ENCODE measurements around the gene RAB3IL1.
A peak's percentile ranks its signal among the peaks of the same experiment; 100 is the strongest.
"Not testable (repeated sequence)": the region's sequence is repeated elsewhere in the genome, so short reads cannot be mapped to it uniquely, and the experiment has no call there.

Gene RAB3IL1

DNA sequence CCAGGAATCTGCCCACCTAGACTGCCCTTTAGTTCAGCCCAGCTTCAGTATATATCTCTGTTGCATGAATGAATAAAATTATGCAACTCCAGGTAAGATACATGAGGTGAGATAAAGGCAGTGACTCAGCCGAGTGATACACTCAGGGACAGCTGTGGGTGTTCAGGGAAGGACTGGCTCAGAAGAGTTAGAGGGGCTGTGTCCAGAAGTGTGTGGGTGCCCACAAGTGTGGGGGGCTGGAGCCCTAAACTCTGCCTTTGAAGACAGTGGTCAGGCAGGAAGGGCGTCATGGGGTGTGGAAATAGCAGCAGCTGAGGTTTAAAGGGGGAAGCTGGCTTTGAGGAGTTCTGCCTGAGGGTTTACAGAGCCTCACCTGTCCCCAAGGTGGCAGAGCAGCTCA is 41.7 kb upstream of the RAB3IL1 start:
- no peak for DNase-seq (ENCODE audit: low read depth)

GRCh38 chr11:61958590-61958989 is 41.2 kb upstream of the RAB3IL1 start:
- H3K4me3 ChIP-seq (ENCODE audit: low read length): no peak overlapping the region
- DNase-seq (ENCODE audit: low read depth): no peak
- H3K9me3 ChIP-seq (ENCODE audit: control insufficient read depth, low read length): no peaks in the 10 kb centered on the region
- no peaks in the 10 kb centered on the region for H3K27me3 ChIP-seq (replicated peaks; ENCODE audit: control insufficient read depth, insufficient read depth, low read length)
- peaks cover 34% of the 10 kb centered on the region for H3K36me3 ChIP-seq (ENCODE audit: control insufficient read depth, insufficient read depth, low read length, severe bottlenecking)
- peaks cover 55% of the 10 kb centered on the region for H3K4me1 ChIP-seq (ENCODE audit: control insufficient read depth, insufficient read depth, low read length)
- H3K9ac ChIP-seq (ENCODE audit: low read length): no peak overlapping the region

More for the DNA sequence above, 41.7 kb upstream of the RAB3IL1 start:
- no peaks in the 10 kb centered on the region for H3K9me3 ChIP-seq (ENCODE audit: control insufficient read depth, low read length)
- peaks cover 39% of the 10 kb centered on the region for H3K36me3 ChIP-seq (ENCODE audit: control insufficient read depth, insufficient read depth, low read length, severe bottlenecking)
- no peaks in the 10 kb centered on the region for H3K27me3 ChIP-seq (replicated peaks; ENCODE audit: control insufficient read depth, insufficient read depth, low read length)
- no peak overlapping the region for H3K9ac ChIP-seq (ENCODE audit: low read length)
- peaks cover 58% of the 10 kb centered on the region for H3K4me1 ChIP-seq (ENCODE audit: control insufficient read depth, insufficient read depth, low read length)
- H3K4me3 ChIP-seq (ENCODE audit: low read length): no peak overlapping the region

DNA sequence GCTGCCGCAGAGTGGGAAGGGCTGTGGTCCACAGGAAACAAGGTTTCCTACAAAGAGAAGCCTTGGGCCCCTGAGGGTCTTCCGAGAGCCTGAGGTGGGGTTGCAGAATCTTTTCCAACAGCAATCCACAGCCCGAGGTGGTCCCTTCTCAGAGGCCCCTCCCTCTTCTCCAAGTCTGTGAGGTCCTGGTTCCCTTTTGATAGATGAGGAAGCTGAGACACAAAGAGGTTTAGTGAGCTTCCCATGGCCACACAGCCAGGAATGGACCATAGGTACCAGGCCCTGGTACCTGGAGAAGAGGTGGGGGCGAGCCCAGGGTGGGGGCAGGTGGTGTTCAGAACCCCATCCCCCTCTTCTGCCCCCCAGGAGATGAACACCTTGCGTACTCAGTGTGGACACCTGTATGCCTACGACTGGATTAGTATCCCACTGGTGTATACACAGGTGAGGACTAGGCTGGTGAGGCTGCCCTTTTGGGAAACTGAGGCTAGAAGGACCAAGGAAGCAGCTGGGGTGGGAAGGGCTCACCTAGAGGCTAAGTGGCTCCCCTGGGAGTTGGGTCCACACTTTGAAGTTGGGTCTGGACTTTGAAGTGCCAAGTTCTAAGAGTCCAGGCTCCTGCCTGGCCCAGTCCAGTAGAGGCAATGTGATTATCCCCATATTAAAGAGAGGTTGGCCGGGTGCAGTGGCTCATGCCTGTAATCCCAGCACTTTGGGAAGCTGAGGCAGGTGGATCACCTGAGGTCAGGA is 39.8 kb upstream of the RAB3IL1 start:
- peaks cover 41% of the 10 kb centered on the region for H3K4me1 ChIP-seq (ENCODE audit: control insufficient read depth, insufficient read depth, low read length)
- H3K9ac ChIP-seq (ENCODE audit: low read length): no peak overlapping the region
- no peaks in the 10 kb centered on the region for H3K27me3 ChIP-seq (replicated peaks; ENCODE audit: control insufficient read depth, insufficient read depth, low read length)
- peaks cover 30% of the 10 kb centered on the region for H3K36me3 ChIP-seq (ENCODE audit: control insufficient read depth, insufficient read depth, low read length, severe bottlenecking)
- peak overlapping the region; percentile 83 for H3K4me3 ChIP-seq (ENCODE audit: low read length)
- DNase-seq (ENCODE audit: low read depth): no peak
- no peaks in the 10 kb centered on the region for H3K9me3 ChIP-seq (ENCODE audit: control insufficient read depth, low read length)

DNA sequence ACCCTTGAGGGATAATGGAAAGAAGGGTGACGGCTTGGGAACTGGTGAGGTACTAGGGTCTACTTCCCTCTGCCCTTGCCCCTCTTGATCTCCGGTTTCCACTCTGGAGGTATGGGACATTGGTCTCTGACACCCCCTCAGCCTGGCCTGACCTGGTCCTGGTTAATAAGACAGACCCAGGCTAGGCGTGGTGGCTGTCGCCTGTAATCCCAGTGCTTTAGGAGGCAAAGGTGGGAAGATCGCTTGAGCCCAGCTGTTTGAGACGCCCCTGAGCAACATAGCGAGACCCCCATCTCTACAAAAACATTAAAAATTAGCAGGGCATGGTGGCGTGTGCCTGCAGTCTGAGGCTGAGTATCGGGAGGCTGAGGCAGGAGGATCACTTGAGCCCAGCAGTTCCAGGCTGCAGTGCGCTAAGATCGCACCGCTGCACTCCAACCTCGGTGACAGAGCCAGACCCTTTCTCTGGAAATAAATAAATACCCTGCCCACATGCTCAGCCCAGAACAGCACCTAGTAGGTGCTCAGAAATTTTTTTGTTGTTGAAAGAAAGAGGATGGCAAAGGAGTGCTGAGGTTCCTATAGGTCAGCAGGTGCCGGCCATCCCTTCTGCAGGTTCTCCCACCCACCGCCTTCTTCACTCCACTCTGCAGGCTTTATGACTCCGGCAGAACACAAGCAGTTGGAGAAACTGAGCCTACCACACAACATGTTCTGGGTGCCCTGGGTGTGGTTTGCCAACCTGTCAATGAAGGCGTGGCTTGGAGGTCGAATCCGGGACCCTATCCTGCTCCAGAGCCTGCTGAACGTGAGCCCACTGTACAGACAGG is 39.0 kb upstream of the RAB3IL1 start:
- peak overlapping the region; percentile 93 for H3K9ac ChIP-seq (ENCODE audit: low read length)
- peaks cover 33% of the 10 kb centered on the region for H3K4me1 ChIP-seq (ENCODE audit: control insufficient read depth, insufficient read depth, low read length)
- peaks cover 30% of the 10 kb centered on the region for H3K36me3 ChIP-seq (ENCODE audit: control insufficient read depth, insufficient read depth, low read length, severe bottlenecking)
- H3K9me3 ChIP-seq (ENCODE audit: control insufficient read depth, low read length): no peaks in the 10 kb centered on the region
- no peak for DNase-seq (ENCODE audit: low read depth)
- peak overlapping the region; percentile 83 for H3K4me3 ChIP-seq (ENCODE audit: low read length)
- no peaks in the 10 kb centered on the region for H3K27me3 ChIP-seq (replicated peaks; ENCODE audit: control insufficient read depth, insufficient read depth, low read length)

DNA sequence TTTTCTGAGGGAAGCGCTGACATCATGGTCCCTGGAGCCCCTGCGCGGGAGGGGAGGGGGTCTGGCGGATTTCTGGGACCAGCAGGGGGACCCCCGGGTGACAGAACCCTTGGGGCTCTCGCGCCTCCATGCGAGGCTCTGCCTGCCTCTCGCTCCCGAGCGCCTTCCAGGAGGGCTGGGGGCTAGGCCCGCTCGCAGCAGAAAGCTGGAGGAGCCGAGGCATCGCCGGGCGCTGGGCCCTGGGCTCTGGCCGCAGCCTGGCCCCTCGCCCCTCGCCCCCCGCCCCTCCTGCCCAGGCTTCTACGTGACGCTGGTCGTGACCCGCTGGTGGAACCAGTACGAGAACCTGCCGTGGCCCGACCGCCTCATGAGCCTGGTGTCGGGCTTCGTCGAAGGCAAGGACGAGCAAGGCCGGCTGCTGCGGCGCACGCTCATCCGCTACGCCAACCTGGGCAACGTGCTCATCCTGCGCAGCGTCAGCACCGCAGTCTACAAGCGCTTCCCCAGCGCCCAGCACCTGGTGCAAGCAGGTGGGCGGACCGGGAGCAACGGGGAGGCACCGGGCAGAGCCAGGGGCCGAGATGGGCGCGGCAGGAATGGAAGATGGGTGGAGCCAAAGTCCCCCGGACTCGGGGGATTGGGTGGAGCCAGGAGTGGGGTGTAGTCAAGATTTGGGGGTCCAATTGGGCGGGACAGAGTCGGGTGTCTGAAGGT is 38.2 kb upstream of the RAB3IL1 start:
- H3K4me1 ChIP-seq (ENCODE audit: control insufficient read depth, insufficient read depth, low read length): peaks cover 24% of the 10 kb centered on the region
- H3K9ac ChIP-seq (ENCODE audit: low read length): peak overlapping the region; percentile 93
- peak overlapping the region; percentile 83 for H3K4me3 ChIP-seq (ENCODE audit: low read length)
- H3K27me3 ChIP-seq (replicated peaks; ENCODE audit: control insufficient read depth, insufficient read depth, low read length): no peaks in the 10 kb centered on the region
- peaks cover 30% of the 10 kb centered on the region for H3K36me3 ChIP-seq (ENCODE audit: control insufficient read depth, insufficient read depth, low read length, severe bottlenecking)
- no peaks in the 10 kb centered on the region for H3K9me3 ChIP-seq (ENCODE audit: control insufficient read depth, low read length)
- no peak for DNase-seq (ENCODE audit: low read depth)

DNA sequence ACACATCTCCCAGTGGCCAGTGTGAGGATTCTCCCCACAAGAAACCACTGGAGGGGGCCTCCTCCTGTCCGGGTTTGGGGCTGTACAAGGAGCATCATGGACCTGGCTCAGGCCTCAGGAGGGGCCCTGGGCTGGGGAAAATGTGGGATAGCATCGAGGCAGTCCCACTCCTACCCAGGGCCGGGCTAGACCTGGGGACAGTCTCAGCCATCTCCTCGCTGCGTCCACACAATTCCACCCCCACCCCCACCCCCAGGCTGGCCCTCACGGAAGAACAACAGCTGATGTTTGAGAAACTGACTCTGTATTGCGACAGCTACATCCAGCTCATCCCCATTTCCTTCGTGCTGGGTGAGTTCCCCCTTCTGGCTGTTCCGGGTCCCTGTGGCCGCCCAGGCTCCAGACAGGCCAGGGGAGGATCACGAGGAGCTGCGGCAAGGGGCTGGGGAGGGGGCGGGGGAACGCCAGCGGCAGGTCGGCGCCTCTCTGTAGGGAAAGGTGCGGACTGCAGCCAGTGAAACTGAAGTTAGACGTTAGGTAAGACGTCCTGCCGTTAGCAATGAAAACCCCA is 37.6 kb upstream of the RAB3IL1 start:
- H3K9me3 ChIP-seq (ENCODE audit: control insufficient read depth, low read length): no peaks in the 10 kb centered on the region
- H3K9ac ChIP-seq (ENCODE audit: low read length): peak overlapping the region; percentile 93
- DNase-seq (ENCODE audit: low read depth): peak; percentile 95
- peaks cover 25% of the 10 kb centered on the region for H3K4me1 ChIP-seq (ENCODE audit: control insufficient read depth, insufficient read depth, low read length)
- no peaks in the 10 kb centered on the region for H3K27me3 ChIP-seq (replicated peaks; ENCODE audit: control insufficient read depth, insufficient read depth, low read length)
- peaks cover 30% of the 10 kb centered on the region for H3K36me3 ChIP-seq (ENCODE audit: control insufficient read depth, insufficient read depth, low read length, severe bottlenecking)
- peak overlapping the region; percentile 83 for H3K4me3 ChIP-seq (ENCODE audit: low read length)

DNA sequence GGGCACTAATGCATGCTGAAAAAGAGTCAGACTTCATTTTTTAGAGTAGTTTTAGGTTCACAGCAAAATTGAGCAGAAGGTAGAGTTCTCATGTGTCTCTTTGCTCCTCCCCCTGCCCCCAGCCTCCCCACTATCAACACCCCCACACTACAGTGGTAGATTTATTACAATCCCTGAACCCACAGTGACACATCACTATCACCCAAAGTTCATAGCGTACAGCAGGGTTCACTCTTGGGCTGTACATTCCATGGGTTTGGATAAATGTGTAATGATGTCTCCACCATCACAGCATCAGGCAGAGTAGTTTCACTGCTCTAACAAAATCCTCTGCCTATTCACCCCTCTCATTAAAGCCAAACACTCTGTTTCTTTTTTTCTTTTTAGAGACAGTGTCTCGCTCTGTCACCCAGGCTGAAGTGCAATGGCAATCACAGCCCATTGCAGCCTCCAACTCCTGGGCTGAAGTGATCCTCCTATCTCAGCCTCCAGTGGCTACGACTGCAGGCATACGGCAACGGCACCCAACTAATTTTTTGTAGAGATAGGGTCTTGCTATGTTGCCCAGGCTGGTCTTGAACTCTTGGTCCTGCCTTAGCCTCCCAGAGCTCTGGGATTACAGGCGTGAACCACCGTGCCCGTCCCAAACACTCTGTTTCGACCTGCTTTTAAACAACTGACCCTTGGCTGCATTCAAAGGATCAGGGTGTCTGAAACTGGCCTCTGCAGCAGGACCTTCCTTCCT is 36.9 kb upstream of the RAB3IL1 start:
- H3K4me3 ChIP-seq (ENCODE audit: low read length): peak overlapping the region; percentile 83
- DNase-seq (ENCODE audit: low read depth): no peak

DNA sequence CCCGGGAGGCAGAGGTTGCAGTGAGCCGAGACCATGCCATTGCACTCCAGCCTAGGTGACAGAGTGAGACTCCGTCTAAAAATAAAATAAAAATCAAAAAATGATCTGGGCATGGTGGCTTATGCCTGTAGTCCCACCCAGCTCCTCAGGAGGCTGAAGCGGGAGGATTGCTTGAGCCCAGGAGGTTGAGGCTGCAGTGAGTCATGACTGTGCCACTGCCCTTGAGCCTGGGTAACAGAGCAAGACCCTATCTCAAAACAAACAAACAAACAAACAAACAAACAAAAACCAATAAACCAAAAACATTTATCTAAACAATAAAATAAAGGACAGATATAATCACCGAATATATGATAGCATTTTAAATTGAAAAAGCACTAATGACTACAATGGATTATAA is 36.3 kb upstream of the RAB3IL1 start:
- not testable (repeated sequence) for DNase-seq (ENCODE audit: low read depth); H3K4me3 ChIP-seq (ENCODE audit: low read length); H3K9me3 ChIP-seq (ENCODE audit: control insufficient read depth, low read length); H3K27me3 ChIP-seq (replicated peaks; ENCODE audit: control insufficient read depth, insufficient read depth, low read length); H3K9ac ChIP-seq (ENCODE audit: low read length)
- Histone ChIP-seq H3K4me1 (ENCODE audit: control insufficient read depth, insufficient read depth, low read length) (peaks cover 38% of the 10 kb centered on the region), H3K36me3 (ENCODE audit: control insufficient read depth, insufficient read depth, low read length, severe bottlenecking) (peaks cover 21% of the 10 kb centered on the region)

More for the DNA sequence above, 36.9 kb upstream of the RAB3IL1 start:
- Histone ChIP-seq H3K9me3 (ENCODE audit: control insufficient read depth, low read length) (no peaks in the 10 kb centered on the region), H3K4me1 (ENCODE audit: control insufficient read depth, insufficient read depth, low read length) (peaks cover 32% of the 10 kb centered on the region), H3K27me3 (replicated peaks; ENCODE audit: control insufficient read depth, insufficient read depth, low read length) (no peaks in the 10 kb centered on the region), H3K9ac (ENCODE audit: low read length) (peak overlapping the region; percentile 93), H3K36me3 (ENCODE audit: control insufficient read depth, insufficient read depth, low read length, severe bottlenecking) (peaks cover 27% of the 10 kb centered on the region)

DNA sequence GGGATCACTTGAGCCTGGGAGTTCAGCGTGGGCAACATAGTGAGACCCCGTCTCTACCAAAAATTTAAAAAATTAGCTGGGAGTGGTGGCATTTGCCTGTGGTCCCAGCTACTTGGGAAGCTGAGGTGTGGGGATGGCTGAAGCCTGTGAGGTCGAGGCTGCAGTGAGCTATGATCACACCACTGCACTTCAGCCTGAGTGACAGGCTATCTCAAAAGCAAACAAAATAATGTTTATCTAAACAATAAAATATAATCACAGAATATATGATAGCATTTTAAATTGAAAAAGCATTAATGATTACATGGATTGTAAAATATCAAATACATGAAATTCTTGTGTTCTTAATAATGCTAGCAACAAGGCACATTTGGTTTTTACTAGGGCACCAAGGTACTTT is 35.5 kb upstream of the RAB3IL1 start:
- Histone ChIP-seq H3K4me1 (ENCODE audit: control insufficient read depth, insufficient read depth, low read length) (peaks cover 42% of the 10 kb centered on the region), H3K4me3 (ENCODE audit: low read length) (no peak overlapping the region), H3K9ac (ENCODE audit: low read length) (no peak overlapping the region), H3K36me3 (ENCODE audit: control insufficient read depth, insufficient read depth, low read length, severe bottlenecking) (peaks cover 14% of the 10 kb centered on the region), H3K9me3 (ENCODE audit: control insufficient read depth, low read length) (no peaks in the 10 kb centered on the region), H3K27me3 (replicated peaks; ENCODE audit: control insufficient read depth, insufficient read depth, low read length) (no peaks in the 10 kb centered on the region)
- DNase-seq (ENCODE audit: low read depth): no peak

DNA sequence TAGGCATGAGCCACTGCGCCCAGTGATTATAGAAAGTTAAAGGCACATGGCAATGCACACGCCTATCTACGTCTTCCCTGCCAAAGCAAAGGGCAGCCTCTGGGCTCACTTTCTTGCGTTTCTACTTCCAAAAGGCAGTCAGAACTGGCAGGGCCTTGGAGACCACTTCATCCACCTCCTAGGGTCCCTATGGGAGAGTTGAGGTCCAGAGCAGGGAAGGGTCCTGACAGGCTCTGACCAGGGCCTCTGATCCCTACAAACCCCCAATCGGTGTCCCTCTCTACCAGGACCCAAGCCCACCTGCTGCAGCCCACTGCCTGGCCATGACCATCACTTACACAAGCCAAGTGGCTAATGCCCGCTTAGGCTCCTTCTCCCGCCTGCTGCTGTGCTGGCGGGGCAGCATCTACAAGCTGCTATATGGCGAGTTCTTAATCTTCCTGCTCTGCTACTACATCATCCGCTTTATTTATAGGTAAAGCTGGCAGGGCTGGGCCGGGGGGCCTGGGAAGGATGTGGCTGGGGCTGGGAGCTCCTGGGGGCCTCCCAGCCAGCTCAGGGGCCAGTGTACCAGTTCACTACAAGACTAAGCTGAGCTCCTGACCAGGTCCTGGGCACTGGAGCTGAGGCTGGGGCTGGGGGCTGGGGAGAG is 34.2 kb upstream of the RAB3IL1 start:
- Histone ChIP-seq H3K4me3 (ENCODE audit: low read length) (no peak overlapping the region), H3K9me3 (ENCODE audit: control insufficient read depth, low read length) (no peaks in the 10 kb centered on the region), H3K4me1 (ENCODE audit: control insufficient read depth, insufficient read depth, low read length) (peaks cover 46% of the 10 kb centered on the region), H3K36me3 (ENCODE audit: control insufficient read depth, insufficient read depth, low read length, severe bottlenecking) (peaks cover 2% of the 10 kb centered on the region), H3K27me3 (replicated peaks; ENCODE audit: control insufficient read depth, insufficient read depth, low read length) (no peaks in the 10 kb centered on the region), H3K9ac (ENCODE audit: low read length) (no peak overlapping the region)
- DNase-seq (ENCODE audit: low read depth): no peak
